Mucosa of rectum (tissue), 2 donors: ENCODE results near the gene TINCR.
"Not testable (repeated sequence)": the region's sequence is repeated elsewhere in the genome, so short reads cannot be mapped to it uniquely, and the experiment has no call there.

Experiments
- H3K27ac ChIP-seq, 2 donors: one replicate each; pipeline ENCODE4 v1.7.0; 2013; ENCODE audit warnings: inconsistent platforms in 2 of 2, low read depth in 2 of 2, low read length in 2 of 2
- H3K27me3 ChIP-seq, 2 donors: one replicate each; pipeline ENCODE4 v1.7.0; 2013; ENCODE audit warnings: low read length in 2 of 2; ENCODE audit not compliant: control insufficient read depth in 2 of 2, insufficient read depth in 2 of 2
- H3K36me3 ChIP-seq, 2 donors: one replicate each; pipeline ENCODE4 v1.7.0; 2013; ENCODE audit warnings: low read length in 2 of 2; ENCODE audit not compliant: control insufficient read depth in 2 of 2, insufficient read depth in 2 of 2
- H3K4me1 ChIP-seq, 2 donors: one replicate each; pipeline ENCODE4 v1.7.0; 2013; ENCODE audit warnings: low read length in 2 of 2, mild to moderate bottlenecking in 1 of 2; ENCODE audit not compliant: control insufficient read depth in 2 of 2, insufficient read depth in 2 of 2
- H3K4me3 ChIP-seq, 2 donors: one replicate each; pipeline ENCODE4 v1.7.0; 2013; ENCODE audit warnings: low read length in 2 of 2
- H3K9ac ChIP-seq, 2 donors: one replicate each; pipeline ENCODE4 v1.7.0; 2013; ENCODE audit warnings: low read length in 2 of 2, low read depth in 1 of 2, mild to moderate bottlenecking in 1 of 2
- H3K9me3 ChIP-seq, 2 donors: one replicate each; pipeline ENCODE4 v1.7.0; 2013; ENCODE audit warnings: low read length in 2 of 2; ENCODE audit not compliant: control insufficient read depth in 2 of 2
- donor health status: healthy.
- donor health status: Normal muscosa, but diverticular disease.

The TINCR gene

GRCh38 chr19:5567360-5567969, at the start of gene TINCR:
TSS of gene TINCR (minus strand) at chr19:5567953.
- Histone ChIP-seq H3K9ac (no peak within 1 kb of the TSS), H3K36me3 (no peaks in the 10 kb centered on the region), H3K27ac (no peak within 1 kb of the TSS), H3K4me1 (peaks cover 4 to 11% of the 10 kb centered on the region in 2 donors), H3K9me3 (no peaks in the 10 kb centered on the region), H3K27me3 (peaks cover 3 to 24% of the 10 kb centered on the region in 2 donors), H3K4me3 (peak within 1 kb of the TSS in 1 of 2 donors; percentile 23)

- Histone ChIP-seq H3K4me3 (no peak overlapping the region), H3K9me3 (no peaks in the 10 kb centered on the region), H3K27ac (no peak overlapping the region), H3K9ac (no peak overlapping the region), H3K4me1 (peaks cover 12% of the 10 kb centered on the region in 2 donors), H3K27me3 (no peaks in the 10 kb centered on the region), H3K36me3 (peaks cover 60 to 70% of the 10 kb centered on the region in 2 donors)
These were observed 49.3 kb upstream of the TINCR start for GRCh38 chr19:5617080-5617479.

DNA sequence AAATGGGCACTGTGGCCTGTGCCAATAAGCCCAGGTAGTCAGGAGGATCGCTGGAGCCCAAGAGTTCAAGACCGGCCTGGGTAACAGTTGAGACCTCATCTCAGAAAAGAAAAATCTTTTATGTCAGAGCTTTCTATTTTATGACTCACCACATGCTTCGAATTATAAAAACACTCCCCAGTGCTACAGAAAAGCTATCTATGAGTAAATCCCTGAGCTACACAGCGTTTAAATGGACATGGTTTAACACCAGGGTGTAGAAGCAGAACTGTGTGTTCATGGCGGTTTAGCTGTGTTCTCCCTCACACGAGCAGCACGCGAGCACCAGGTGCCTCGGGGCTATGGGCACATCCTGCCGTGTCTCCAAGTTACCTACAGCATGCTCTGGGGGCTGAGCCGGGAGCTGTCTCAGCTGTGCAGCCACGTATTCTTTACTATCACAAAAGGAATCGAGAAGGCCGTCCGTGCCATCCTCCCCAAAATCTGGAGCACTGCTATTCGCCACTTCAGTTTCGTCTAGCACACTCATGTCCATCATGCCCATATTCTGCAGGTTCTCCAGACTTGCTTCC, 48.1 kb upstream of the TINCR start:
- H3K4me1 ChIP-seq = peaks cover 2 to 3% of the 10 kb centered on the region in 2 donors
- H3K27ac ChIP-seq = no peak overlapping the region
- H3K36me3 ChIP-seq = peaks cover 66 to 71% of the 10 kb centered on the region in 2 donors
- no peak overlapping the region for H3K9ac ChIP-seq
- H3K4me3 ChIP-seq = no peak overlapping the region
- no peaks in the 10 kb centered on the region for H3K9me3 ChIP-seq
- H3K27me3 ChIP-seq = no peaks in the 10 kb centered on the region

DNA sequence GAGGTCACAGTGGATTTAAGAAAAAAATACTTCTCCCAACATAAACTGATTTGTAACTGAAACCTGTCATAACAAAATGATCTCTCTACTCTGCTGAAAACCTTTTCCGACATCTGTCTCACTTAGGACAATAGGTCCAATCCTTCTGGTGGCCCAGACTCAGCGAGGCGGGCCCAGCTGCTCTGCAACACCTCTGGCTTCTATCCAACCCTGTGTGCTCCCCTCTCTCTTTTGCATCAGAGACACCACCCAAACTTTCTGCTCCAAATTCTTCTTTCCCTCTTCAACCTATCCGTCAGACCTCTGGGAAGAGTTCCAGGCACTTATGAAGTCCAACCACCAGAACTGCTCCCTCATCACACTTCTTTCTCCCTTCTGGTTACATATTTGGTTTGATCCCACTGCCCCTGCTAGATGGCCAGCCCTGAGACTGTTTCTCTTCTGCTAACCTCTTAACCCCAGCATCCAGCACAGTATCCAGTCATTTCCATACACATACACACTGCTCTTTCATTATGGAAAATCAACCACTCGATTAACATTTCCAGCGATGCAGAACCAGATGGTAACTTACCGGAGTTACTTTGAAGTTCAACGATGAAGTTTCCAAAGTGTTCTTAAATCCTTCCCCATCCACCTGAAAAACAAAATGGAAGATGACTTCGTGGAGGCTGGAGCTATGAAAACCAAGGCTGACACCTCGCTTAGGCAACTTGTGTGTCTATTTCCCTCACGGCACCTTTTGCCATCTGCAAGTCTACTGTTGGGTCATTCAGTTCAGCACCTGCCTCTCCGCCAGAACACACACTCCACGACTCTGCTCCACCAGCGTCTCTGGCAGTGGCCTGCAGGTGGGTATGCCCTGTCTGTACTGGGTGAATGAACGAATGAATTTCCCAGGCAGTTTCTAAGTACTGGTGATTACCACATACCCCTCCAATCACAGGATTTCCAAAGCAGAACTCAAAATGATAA, 45.4 kb upstream of the TINCR start:
- peaks cover 74 to 79% of the 10 kb centered on the region in 2 donors for H3K36me3 ChIP-seq
- H3K27me3 ChIP-seq = no peaks in the 10 kb centered on the region
- H3K4me1 ChIP-seq = no peaks in the 10 kb centered on the region
- H3K27ac ChIP-seq = no peak overlapping the region
- H3K9me3 ChIP-seq = no peaks in the 10 kb centered on the region
- no peak overlapping the region for H3K4me3 ChIP-seq
- no peak overlapping the region for H3K9ac ChIP-seq

- no peaks in the 10 kb centered on the region for H3K27me3 ChIP-seq
- H3K9me3 ChIP-seq = no peaks in the 10 kb centered on the region
- no peak overlapping the region for H3K27ac ChIP-seq
- H3K9ac ChIP-seq = no peak overlapping the region
- H3K36me3 ChIP-seq = peaks cover 68 to 79% of the 10 kb centered on the region in 2 donors
- no peak overlapping the region for H3K4me3 ChIP-seq
- no peaks in the 10 kb centered on the region for H3K4me1 ChIP-seq
These were observed 42.2 kb upstream of the TINCR start for GRCh38 chr19:5609881-5610448.

DNA sequence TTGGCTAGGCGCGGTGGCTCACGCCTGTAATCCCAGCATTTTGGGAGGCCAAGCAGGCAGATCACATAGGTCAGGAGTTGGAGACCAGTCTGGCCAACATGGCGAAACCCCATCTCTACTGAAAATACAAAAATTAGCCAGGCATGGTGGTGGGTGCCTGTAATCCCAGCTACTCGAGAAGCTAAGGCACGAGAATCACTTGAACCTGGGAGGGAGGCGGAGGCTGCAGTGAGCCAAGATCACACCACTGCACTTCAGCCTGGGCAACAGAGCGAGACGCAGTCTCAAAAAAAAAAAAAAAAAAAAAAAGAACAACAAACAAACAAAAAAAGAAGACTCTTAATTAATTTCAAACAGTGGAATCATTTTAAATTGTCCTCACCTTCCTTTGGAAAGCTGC, 41.0 kb upstream of the TINCR start:
- H3K4me1 ChIP-seq, H3K27me3 ChIP-seq, H3K9ac ChIP-seq, H3K4me3 ChIP-seq, H3K9me3 ChIP-seq, H3K27ac ChIP-seq: not testable (repeated sequence)
- H3K36me3 ChIP-seq = peaks cover 67 to 81% of the 10 kb centered on the region in 2 donors

DNA sequence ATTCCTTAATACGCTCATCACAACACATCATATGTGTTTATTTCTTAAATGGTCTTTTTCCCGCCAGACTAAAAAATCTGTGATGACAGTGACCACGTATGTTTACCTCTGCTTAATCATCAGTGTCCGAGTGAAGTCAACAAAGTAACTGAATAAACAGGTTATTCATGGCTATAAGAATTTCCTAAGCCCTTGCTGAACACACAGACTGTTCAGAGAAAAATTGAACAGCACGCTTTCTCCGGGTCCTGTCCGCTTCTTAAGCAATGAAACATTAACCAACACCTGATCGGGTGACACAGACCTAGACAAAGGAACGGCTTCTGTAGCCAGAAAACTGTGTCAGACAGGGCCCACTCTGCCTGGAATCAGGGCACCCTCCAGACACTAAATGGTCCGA, 40.5 kb upstream of the TINCR start:
- Histone ChIP-seq H3K36me3 (peaks cover 66 to 81% of the 10 kb centered on the region in 2 donors), H3K4me1 (no peaks in the 10 kb centered on the region), H3K27me3 (no peaks in the 10 kb centered on the region), H3K4me3 (no peak overlapping the region), H3K9ac (no peak overlapping the region), H3K9me3 (no peaks in the 10 kb centered on the region), H3K27ac (no peak overlapping the region)

DNA sequence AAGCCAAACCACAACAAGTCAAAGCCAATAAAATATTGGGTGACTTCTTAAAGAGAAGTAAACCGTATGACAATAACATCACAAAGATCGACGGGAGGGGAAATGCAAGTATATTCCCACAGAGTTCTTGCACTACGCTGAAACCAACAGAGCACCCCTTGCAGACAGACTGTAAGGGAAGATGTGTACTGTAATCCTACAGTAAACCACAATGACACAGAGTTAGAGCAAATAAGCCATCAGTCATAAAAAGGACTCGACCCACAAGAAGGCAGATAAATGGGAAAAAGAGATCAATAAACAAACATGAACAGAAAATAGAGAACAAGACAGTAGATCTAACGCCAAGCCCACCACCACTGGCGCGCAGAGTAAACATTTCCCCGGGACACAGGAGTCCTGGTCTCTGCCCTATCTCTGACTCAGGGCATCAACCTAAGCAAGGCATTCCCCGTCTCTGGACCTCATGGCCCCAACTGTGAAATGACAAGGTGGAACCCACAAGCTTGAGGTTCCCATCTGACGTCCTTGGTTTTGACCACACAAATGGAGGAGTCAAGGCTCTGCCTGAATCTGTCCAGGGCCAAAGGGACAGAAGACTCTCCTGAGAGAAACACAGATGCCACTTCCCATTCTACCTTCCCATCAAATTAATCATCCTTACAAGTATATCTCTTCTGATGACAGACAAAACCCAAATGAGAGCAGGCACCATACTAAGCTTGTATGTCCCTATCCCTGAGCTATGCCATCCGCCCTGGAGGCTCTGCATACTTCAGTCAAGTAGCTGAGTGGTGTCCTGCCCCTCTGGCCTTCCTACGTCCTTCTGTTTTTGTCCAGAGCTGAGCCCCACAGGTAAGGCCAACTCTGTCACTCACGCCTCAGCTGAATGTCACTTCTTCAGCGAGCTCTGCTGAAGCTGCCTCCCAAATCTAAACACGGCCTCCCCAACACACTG, 39.8 kb upstream of the TINCR start:
- Histone ChIP-seq H3K36me3 (peaks cover 61 to 79% of the 10 kb centered on the region in 2 donors), H3K4me1 (no peaks in the 10 kb centered on the region), H3K9me3 (no peaks in the 10 kb centered on the region), H3K27ac (no peak overlapping the region), H3K9ac (no peak overlapping the region), H3K27me3 (no peaks in the 10 kb centered on the region), H3K4me3 (no peak overlapping the region)

DNA sequence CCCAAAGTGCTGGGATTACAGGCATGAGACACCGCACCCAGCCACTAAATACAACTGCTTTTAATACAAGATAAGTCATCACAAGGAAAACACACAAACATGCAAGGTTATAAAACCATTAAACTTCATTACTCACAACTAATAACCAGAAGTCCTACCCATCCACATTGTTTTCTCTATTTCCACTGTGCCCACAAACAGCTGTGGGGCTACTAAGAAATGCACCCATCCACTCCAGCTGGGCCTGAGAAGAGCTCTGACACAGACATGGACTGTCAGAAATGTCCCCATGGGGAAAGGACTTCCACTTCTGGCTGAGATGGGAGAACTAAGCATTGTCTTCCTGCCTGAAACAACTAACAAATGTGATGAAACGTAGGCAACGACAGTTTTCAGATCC, 37.6 kb upstream of the TINCR start:
- H3K36me3 ChIP-seq = peaks cover 62 to 84% of the 10 kb centered on the region in 2 donors
- H3K9me3 ChIP-seq = no peaks in the 10 kb centered on the region
- peak overlapping the region in 1 of 2 donors; percentile 41 for H3K9ac ChIP-seq
- H3K4me3 ChIP-seq = no peak overlapping the region
- no peak overlapping the region for H3K27ac ChIP-seq
- H3K27me3 ChIP-seq = no peaks in the 10 kb centered on the region
- H3K4me1 ChIP-seq = no peaks in the 10 kb centered on the region
